Measurements from ENCODE around the gene NEU4. TPM values are rescaled to one million over a fixed set of nuclear protein-coding genes. Genes with fewer than 3 reads are reported as not detected.

The NEU4 gene
- total RNA-seq, 2 experiments from 2014 or later, result 0.84 TPM; not detected in 1

- TF ChIP-seq EZH2phosphoT487 (IDR thresholded peaks at IDR 0.05; ENCODE audit: borderline replicate concordance, low read depth, low read length), result no peak
- no peak for TF ChIP-seq CTCF (conservative IDR thresholded peaks at IDR 0.05; ENCODE audit: low read length)
- no peak for DNase-seq (ENCODE audit: low spot score)
- H3K4me1 ChIP-seq (ENCODE audit: insufficient read depth, low read length, poor library complexity, severe bottlenecking), result no peaks in the 10 kb centered on the region
- H3K9me3 ChIP-seq (ENCODE audit: low read length), result no peaks in the 10 kb centered on the region
- no peaks in the 10 kb centered on the region for H3K9me2 ChIP-seq (ENCODE audit: insufficient read depth, low read length)
- intact Hi-C loops (cut with micrococcal nuclease; ENCODE audit: unreplicated experiment), result no loop called here
- ChIA-PET POLR2A (no interaction called here), CTCF (ENCODE audit: unreplicated experiment) (no interaction called here)
- H3K4me3 ChIP-seq (ENCODE audit: low read depth, low read length, poor library complexity, severe bottlenecking), result no peak overlapping the region
- H3K4me2 ChIP-seq (ENCODE audit: low read length), result no peak overlapping the region
- no peaks in the 10 kb centered on the region for H3K36me3 ChIP-seq (ENCODE audit: insufficient read depth, low read length)
- H3K79me2 ChIP-seq (ENCODE audit: insufficient read depth, low read depth, low read length), result no peaks in the 10 kb centered on the region
- no peaks in the 10 kb centered on the region for H4K20me1 ChIP-seq (ENCODE audit: insufficient read depth, low read length)
- H3K27ac ChIP-seq (ENCODE audit: low read depth, low read length, poor library complexity, severe bottlenecking), result no peak overlapping the region
- BruUV-seq (replicated peaks), result no TSS peak
- no peak overlapping the region for H2AFZ ChIP-seq (ENCODE audit: low read length)
Measured at GRCh38 chr2:241813644-241814392, 4.8 kb downstream of the NEU4 start.

- BruUV-seq (replicated peaks), result no TSS peak
Measured at GRCh38 chr2:241814393-241814642, 5.3 kb downstream of the NEU4 start.

More at GRCh38 chr2:241814393-241814642, 5.3 kb downstream of the NEU4 start:
- H3K9me2 ChIP-seq (ENCODE audit: insufficient read depth, low read length), result no peaks in the 10 kb centered on the region
- no peaks in the 10 kb centered on the region for H3K79me2 ChIP-seq (ENCODE audit: insufficient read depth, low read depth, low read length)
- ChIA-PET CTCF (ENCODE audit: unreplicated experiment) (no interaction called here), POLR2A (no interaction called here)
- no peak overlapping the region for H3K4me2 ChIP-seq (ENCODE audit: low read length)
- no peaks in the 10 kb centered on the region for H3K36me3 ChIP-seq (ENCODE audit: insufficient read depth, low read length)
- no peak overlapping the region for H3K4me3 ChIP-seq (ENCODE audit: low read depth, low read length, poor library complexity, severe bottlenecking)
- TF ChIP-seq CTCF (conservative IDR thresholded peaks at IDR 0.05; ENCODE audit: low read length) (no peak), EZH2phosphoT487 (IDR thresholded peaks at IDR 0.05; ENCODE audit: borderline replicate concordance, low read depth, low read length) (no peak)
- intact Hi-C loops (cut with micrococcal nuclease; ENCODE audit: unreplicated experiment), result no loop called here
- H3K4me1 ChIP-seq (ENCODE audit: insufficient read depth, low read length, poor library complexity, severe bottlenecking), result no peaks in the 10 kb centered on the region
- no peak overlapping the region for H2AFZ ChIP-seq (ENCODE audit: low read length)
- no peak for DNase-seq (ENCODE audit: low spot score)
- H4K20me1 ChIP-seq (ENCODE audit: insufficient read depth, low read length), result no peaks in the 10 kb centered on the region
- H3K27ac ChIP-seq (ENCODE audit: low read depth, low read length, poor library complexity, severe bottlenecking), result no peak overlapping the region
- no peaks in the 10 kb centered on the region for H3K9me3 ChIP-seq (ENCODE audit: low read length)

Measured in OCI-LY7 (cell line).